Dedifferentiated amniotic fluid mesenchymal stem cell (primary cell): ENCODE data around the gene STAG3.
"Not testable (repeated sequence)": the region's sequence is repeated elsewhere in the genome, so short reads cannot be mapped to it uniquely, and the experiment has no call there.

Experiments
- DNase-seq: peaks from one replicate; pipeline ENCODE4 v3.0.0-alpha.2; 2016; ENCODE audit errors: extremely low spot score

STAG3 gene

GRCh38 chr7:100212631-100213286 is 35.0 kb downstream of the STAG3 start:
- no peak for DNase-seq

- DNase-seq, result no peak
These were observed 36.0 kb downstream of the STAG3 start for GRCh38 chr7:100213672-100214071.

- not testable (repeated sequence) for DNase-seq
These were observed 36.6 kb downstream of the STAG3 start for GRCh38 chr7:100214356-100214755.

GRCh38 chr7:100215895-100216294 is 38.2 kb downstream of the STAG3 start:
- no peak for DNase-seq

- not testable (repeated sequence) for DNase-seq
These were observed 40.2 kb downstream of the STAG3 start for GRCh38 chr7:100217934-100218333.

- no peak for DNase-seq
These were observed 41.6 kb downstream of the STAG3 start for GRCh38 chr7:100219271-100219737.

- DNase-seq, result not testable (repeated sequence)
These were observed 42.3 kb downstream of the STAG3 start, which contains the start of gene PVRIG for GRCh38 chr7:100219801-100220585. PVRIG (plus strand) TSS chr7:100219949; CDS start chr7:100219971, 22 bp downstream.

- DNase-seq, result no peak
These were observed 43.0 kb downstream of the STAG3 start for GRCh38 chr7:100220586-100221230.

- DNase-seq, result no peak
These were observed 43.6 kb downstream of the STAG3 start for GRCh38 chr7:100221231-100221718.

GRCh38 chr7:100221767-100222444 is 44.2 kb downstream of the STAG3 start:
- no peak for DNase-seq

- DNase-seq, result no peak
These were observed 44.9 kb downstream of the STAG3 start for GRCh38 chr7:100222445-100223132.

- DNase-seq, result not testable (repeated sequence)
These were observed 45.7 kb downstream of the STAG3 start for GRCh38 chr7:100223376-100223927.

GRCh38 chr7:100224891-100225290 is 47.2 kb downstream of the STAG3 start:
- not testable (repeated sequence) for DNase-seq

GRCh38 chr7:100234660-100235317 is 57.1 kb downstream of the STAG3 start:
- not testable (repeated sequence) for DNase-seq

- not testable (repeated sequence) for DNase-seq
These were observed 62.3 kb downstream of the STAG3 start for GRCh38 chr7:100239975-100240374.

- DNase-seq, result not testable (repeated sequence)
These were observed 65.7 kb downstream of the STAG3 start for GRCh38 chr7:100243385-100243784.

GRCh38 chr7:100244988-100245605 is 67.4 kb downstream of the STAG3 start:
- DNase-seq, result not testable (repeated sequence)

GRCh38 chr7:100246121-100246864 is 68.6 kb downstream of the STAG3 start:
- DNase-seq, result not testable (repeated sequence)

- not testable (repeated sequence) for DNase-seq
These were observed 69.1 kb downstream of the STAG3 start for GRCh38 chr7:100246865-100247137.
